HEK293T (cell line): ENCODE measurements around the gene ATP8B1.

Source experiments
- CTCF ChIA-PET: fragments of 350-600 bp; formaldehyde crosslinking; extraction: SDS; loops from one replicate; lab custom pipeline; 2021; ENCODE audit warnings: antibody characterized with exemption, inconsistent platforms; lab: Yijun Ruan, JAX
- POLR2A ChIA-PET: fragments of 350-600 bp; formaldehyde crosslinking; extraction: SDS; loops from one replicate; lab custom pipeline; 2020; ENCODE audit warnings: antibody characterized with exemption, inconsistent platforms; lab: Yijun Ruan, JAX
- DNase-seq: peaks from one replicate; pipeline ENCODE4 v3.0.0; 2012; ENCODE audit warnings: mixed read lengths; ENCODE audit errors: extremely low spot score
- ARNT ChIP-seq: fragments of 450-650 bp; IDR thresholded peaks from 2 replicates; pipeline ENCODE4 v1.6.1; 2017; ENCODE audit warnings: mild to moderate bottlenecking
- BHLHE40 ChIP-seq: fragments of 450-650 bp; IDR thresholded peaks from 2 replicates; pipeline ENCODE4 v1.6.1; 2016; ENCODE audit warnings: mild to moderate bottlenecking, moderate library complexity, borderline replicate concordance
- CTBP1 ChIP-seq: fragments of 450-650 bp; IDR thresholded peaks from 2 replicates; pipeline ENCODE4 v1.6.1; 2016; ENCODE audit warnings: borderline replicate concordance
- ELF4 ChIP-seq: fragments of 450-650 bp; IDR thresholded peaks from 2 replicates; pipeline ENCODE4 v1.6.1; 2017; ENCODE audit warnings: antibody characterized with exemption
- FOXA1 ChIP-seq: fragments of 450-650 bp; IDR thresholded peaks from 2 replicates; pipeline ENCODE4 v1.6.1; 2016; ENCODE audit warnings: mild to moderate bottlenecking
- FOXK2 ChIP-seq: fragments of 450-650 bp; IDR thresholded peaks from 2 replicates; pipeline ENCODE4 v1.6.1; 2016; ENCODE audit warnings: mild to moderate bottlenecking
- FOXM1 ChIP-seq: fragments of 450-650 bp; IDR thresholded peaks from 2 replicates; pipeline ENCODE4 v1.6.1; 2017; ENCODE audit warnings: mild to moderate bottlenecking, borderline replicate concordance
- HDGF ChIP-seq: fragments of 450-650 bp; IDR thresholded peaks from 2 replicates; pipeline ENCODE4 v1.6.1; 2017; ENCODE audit warnings: antibody characterized with exemption, borderline replicate concordance
- L3MBTL2 ChIP-seq: fragments of 450-650 bp; conservative IDR thresholded peaks from 2 replicates; pipeline ENCODE4 v1.6.1; 2016; ENCODE audit warnings: mild to moderate bottlenecking
- LEF1 ChIP-seq: fragments of 450-650 bp; IDR thresholded peaks from 2 replicates; pipeline ENCODE4 v1.6.1; 2017; ENCODE audit warnings: mild to moderate bottlenecking, borderline replicate concordance
- NFRKB ChIP-seq: fragments of 450-650 bp; IDR thresholded peaks from 2 replicates; pipeline ENCODE4 v1.6.1; 2016; ENCODE audit warnings: mild to moderate bottlenecking, moderate library complexity
- SP1 ChIP-seq: fragments of 450-650 bp; IDR thresholded peaks from 2 replicates; pipeline ENCODE4 v1.6.1; 2017
- SUZ12 ChIP-seq: fragments of 450-650 bp; IDR thresholded peaks from 2 replicates; pipeline ENCODE4 v1.6.1; 2016; ENCODE audit warnings: mild to moderate bottlenecking
- TARDBP ChIP-seq: fragments of 450-650 bp; IDR thresholded peaks from 2 replicates; pipeline ENCODE4 v1.6.1; 2016
- ZNF384 ChIP-seq: fragments of 450-650 bp; IDR thresholded peaks from 2 replicates; pipeline ENCODE4 v1.6.1; 2016
- TF ChIP-seq, protein P1 (sequence below): fragments of 450-650 bp; IDR thresholded peaks from 2 replicates; pipeline ENCODE4 v1.6.1; 2016

Gene ATP8B1

GRCh38 chr18:57790316-57790715, 12.8 kb downstream of the ATP8B1 start:
- POLR2A ChIA-PET, result no interaction called here
- CTCF ChIA-PET, result no interaction called here
- no peak for DNase-seq
- TF ChIP-seq ELF4 (no peak), LEF1 (no peak), TARDBP (no peak), SP1 (no peak)

GRCh38 chr18:57789759-57790158, 13.4 kb downstream of the ATP8B1 start:
- CTCF ChIA-PET, result no interaction called here
- POLR2A ChIA-PET, result no interaction called here
- no peak for TF ChIP-seq FOXA1
- TF ChIP-seq, protein P1, sequence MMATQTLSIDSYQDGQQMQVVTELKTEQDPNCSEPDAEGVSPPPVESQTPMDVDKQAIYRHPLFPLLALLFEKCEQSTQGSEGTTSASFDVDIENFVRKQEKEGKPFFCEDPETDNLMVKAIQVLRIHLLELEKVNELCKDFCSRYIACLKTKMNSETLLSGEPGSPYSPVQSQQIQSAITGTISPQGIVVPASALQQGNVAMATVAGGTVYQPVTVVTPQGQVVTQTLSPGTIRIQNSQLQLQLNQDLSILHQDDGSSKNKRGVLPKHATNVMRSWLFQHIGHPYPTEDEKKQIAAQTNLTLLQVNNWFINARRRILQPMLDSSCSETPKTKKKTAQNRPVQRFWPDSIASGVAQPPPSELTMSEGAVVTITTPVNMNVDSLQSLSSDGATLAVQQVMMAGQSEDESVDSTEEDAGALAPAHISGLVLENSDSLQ, result no peak
- no peak for TF ChIP-seq SUZ12
- no peak for TF ChIP-seq ARNT
- no peak for TF ChIP-seq BHLHE40
- TF ChIP-seq SP1, result no peak
- no peak for TF ChIP-seq FOXM1
- TF ChIP-seq ELF4, result no peak
- no peak for DNase-seq

- ChIA-PET CTCF (no interaction called here), POLR2A (no interaction called here)
- TF ChIP-seq HDGF, result no peak
- TF ChIP-seq BHLHE40, result no peak
- no peak for TF ChIP-seq FOXK2
- no peak for TF ChIP-seq SUZ12
- DNase-seq, result no peak
These were observed 14.0 kb downstream of the ATP8B1 start for GRCh38 chr18:57789090-57789489.

- DNase-seq, result no peak
- no peak for TF ChIP-seq FOXA1
- no peak for TF ChIP-seq L3MBTL2
- TF ChIP-seq TARDBP, result no peak
- TF ChIP-seq SUZ12, result no peak
- TF ChIP-seq LEF1, result no peak
- TF ChIP-seq, protein P1, result no peak
- no peak for TF ChIP-seq ARNT
- no peak for TF ChIP-seq ELF4
- no peak for TF ChIP-seq CTBP1
- no peak for TF ChIP-seq NFRKB
- TF ChIP-seq BHLHE40, result no peak
- no peak for TF ChIP-seq ZNF384
- ChIA-PET CTCF (no interaction called here), POLR2A (no interaction called here)
These were observed 15.9 kb downstream of the ATP8B1 start for GRCh38 chr18:57787068-57787685.

DNA sequence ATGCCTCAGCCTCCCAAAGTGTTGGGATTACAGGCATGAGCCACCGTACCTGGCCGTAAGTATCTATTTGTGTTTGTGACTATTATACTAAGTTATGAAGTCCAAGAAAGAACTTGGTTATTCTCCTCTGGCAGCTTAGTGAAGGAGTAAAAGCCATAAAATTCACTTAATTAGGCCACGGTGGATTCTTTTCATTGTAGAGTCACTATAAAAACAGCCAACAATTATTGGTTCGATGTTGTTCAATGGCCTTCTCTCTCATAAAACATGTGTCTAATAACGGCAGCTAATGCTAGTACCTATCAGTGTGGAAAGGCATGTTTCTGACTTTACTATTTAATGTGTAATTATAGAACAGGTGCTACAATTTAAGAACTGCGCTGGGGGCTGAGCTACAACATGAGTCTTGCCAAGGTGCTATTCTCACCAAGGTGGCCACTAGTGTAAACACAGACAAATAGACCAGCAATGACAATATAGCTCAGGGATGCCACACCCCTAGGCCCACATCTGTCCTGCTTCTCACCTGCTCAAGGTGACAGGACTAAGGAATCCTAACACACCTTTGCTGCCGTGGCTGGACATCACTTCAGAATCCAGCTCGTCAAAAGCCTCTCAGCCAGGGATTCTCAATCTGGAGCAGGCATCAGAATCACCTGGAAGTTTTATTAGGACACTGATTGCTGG, 17.2 kb downstream of the ATP8B1 start:
- DNase-seq, result no peak
- ChIA-PET CTCF (interaction anchor here (0.5 kb wide), 1 partner anchor 98 kb away, joined by 3 read pairs; no protein-coding TSS in a partner anchor), POLR2A (no interaction called here)
- TF ChIP-seq ELF4, result no peak
- no peak for TF ChIP-seq ZNF384
- TF ChIP-seq BHLHE40, result no peak
- TF ChIP-seq LEF1, result no peak

DNA sequence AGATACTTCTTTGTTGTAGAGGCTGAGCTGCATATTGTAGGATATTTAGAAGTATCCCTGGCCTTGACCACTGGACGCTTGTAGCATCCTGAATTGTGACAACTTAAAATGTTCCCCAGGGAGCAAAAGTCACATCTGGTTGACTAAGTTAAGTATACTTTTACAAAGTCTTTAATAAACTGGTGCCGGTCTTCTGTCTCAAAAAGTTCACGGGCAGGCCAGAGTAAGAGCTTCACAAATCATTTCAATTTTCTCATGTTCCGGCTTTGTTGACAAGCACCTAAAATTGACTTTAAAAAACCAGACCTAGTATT, 18.4 kb downstream of the ATP8B1 start:
- ChIA-PET CTCF (interaction anchor here (0.6 kb wide), 1 partner anchor 1929 kb away, joined by 3 read pairs; no protein-coding TSS in a partner anchor), POLR2A (no interaction called here)
- DNase-seq, result no peak
- TF ChIP-seq TARDBP (no peak), ELF4 (no peak)

GRCh38 chr18:57784034-57784800, 18.9 kb downstream of the ATP8B1 start:
- DNase-seq, result no peak

DNA sequence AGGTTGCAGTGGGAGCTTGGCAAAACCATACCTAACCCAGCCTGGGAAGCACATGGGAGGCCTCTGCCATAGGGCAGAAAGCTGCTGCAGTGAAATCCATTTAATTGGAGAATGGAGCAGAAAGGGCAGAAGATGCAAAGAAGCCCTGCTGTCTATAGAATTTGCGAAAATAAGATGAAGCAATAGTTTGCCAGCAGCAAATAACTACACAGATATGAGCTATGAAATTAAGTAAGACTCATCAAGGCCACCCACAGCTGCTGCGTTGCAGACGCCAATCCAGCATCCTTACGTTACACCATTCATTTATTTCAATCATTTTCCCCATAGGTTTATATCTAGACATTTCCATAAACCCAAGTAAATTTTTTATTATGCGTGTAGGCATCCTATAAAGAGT, 21.1 kb downstream of the ATP8B1 start:
- CTCF ChIA-PET, result no interaction called here
- TF ChIP-seq TARDBP (no peak), NFRKB (no peak), FOXM1 (no peak), FOXA1 (no peak), ARNT (no peak), FOXK2 (no peak), SP1 (no peak), CTBP1 (no peak), LEF1 (no peak), ELF4 (no peak), HDGF (no peak), SUZ12 (no peak)
- TF ChIP-seq, protein P1, result no peak
- POLR2A ChIA-PET, result no interaction called here
- DNase-seq, result no peak

More at GRCh38 chr18:57784034-57784800, 18.9 kb downstream of the ATP8B1 start:
- ChIA-PET POLR2A (no interaction called here), CTCF (interaction anchor here (0.6 kb wide), 1 partner anchor 1928 kb away, joined by 3 read pairs; no protein-coding TSS in a partner anchor)
- TF ChIP-seq FOXM1, result no peak
